ENCODE results near the gene PTDSS2. TPM values are rescaled to one million over a fixed set of nuclear protein-coding genes. Genes with fewer than 3 reads are reported as not detected.
A peak's percentile ranks its signal among the peaks of the same experiment; 100 is the strongest.

PTDSS2 gene
- total RNA-seq, 1 experiment from 2014 or later: 37.6 TPM

GRCh38 chr11:503179-503981 lies 53.3 kb downstream of the PTDSS2 start:
- ChIA-PET CTCF (no interaction called here), POLR2A (ENCODE audit: low non-redundant PET) (no interaction called here)
- TF ChIP-seq, protein P1, sequence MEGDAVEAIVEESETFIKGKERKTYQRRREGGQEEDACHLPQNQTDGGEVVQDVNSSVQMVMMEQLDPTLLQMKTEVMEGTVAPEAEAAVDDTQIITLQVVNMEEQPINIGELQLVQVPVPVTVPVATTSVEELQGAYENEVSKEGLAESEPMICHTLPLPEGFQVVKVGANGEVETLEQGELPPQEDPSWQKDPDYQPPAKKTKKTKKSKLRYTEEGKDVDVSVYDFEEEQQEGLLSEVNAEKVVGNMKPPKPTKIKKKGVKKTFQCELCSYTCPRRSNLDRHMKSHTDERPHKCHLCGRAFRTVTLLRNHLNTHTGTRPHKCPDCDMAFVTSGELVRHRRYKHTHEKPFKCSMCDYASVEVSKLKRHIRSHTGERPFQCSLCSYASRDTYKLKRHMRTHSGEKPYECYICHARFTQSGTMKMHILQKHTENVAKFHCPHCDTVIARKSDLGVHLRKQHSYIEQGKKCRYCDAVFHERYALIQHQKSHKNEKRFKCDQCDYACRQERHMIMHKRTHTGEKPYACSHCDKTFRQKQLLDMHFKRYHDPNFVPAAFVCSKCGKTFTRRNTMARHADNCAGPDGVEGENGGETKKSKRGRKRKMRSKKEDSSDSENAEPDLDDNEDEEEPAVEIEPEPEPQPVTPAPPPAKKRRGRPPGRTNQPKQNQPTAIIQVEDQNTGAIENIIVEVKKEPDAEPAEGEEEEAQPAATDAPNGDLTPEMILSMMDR (conservative IDR thresholded peaks at IDR 0.05; ENCODE audit: low read depth, low read length): no peak
- no peak for TF ChIP-seq EZH2 (IDR thresholded peaks at IDR 0.05; ENCODE audit: borderline replicate concordance, low read depth, low read length, poor library complexity, severe bottlenecking)
- no peak for DNase-seq (ENCODE audit: low spot score)
- Histone ChIP-seq H3K27me3 (replicated peaks; ENCODE audit: insufficient read depth, low read depth, low read length, poor library complexity) (no peaks in the 10 kb centered on the region), H3K4me3 (ENCODE audit: low read depth, low read length, poor library complexity, severe bottlenecking) (peak overlapping the region; percentile 91), H3K4me1 (ENCODE audit: insufficient read depth, low read length, poor library complexity, severe bottlenecking) (peaks cover 14% of the 10 kb centered on the region), H3K27ac (ENCODE audit: low read depth, low read length, poor library complexity, severe bottlenecking) (peak overlapping the region; percentile 38), H3K36me3 (ENCODE audit: insufficient read depth, low read length, poor library complexity, severe bottlenecking) (peaks cover 23% of the 10 kb centered on the region), H3K9me3 (ENCODE audit: low read depth, low read length, poor library complexity, severe bottlenecking) (no peaks in the 10 kb centered on the region)
- intact Hi-C loops (cut with micrococcal nuclease; ENCODE audit: unreplicated experiment): no loop called here
- no TSS peak for BruUV-seq (replicated peaks)

DNA sequence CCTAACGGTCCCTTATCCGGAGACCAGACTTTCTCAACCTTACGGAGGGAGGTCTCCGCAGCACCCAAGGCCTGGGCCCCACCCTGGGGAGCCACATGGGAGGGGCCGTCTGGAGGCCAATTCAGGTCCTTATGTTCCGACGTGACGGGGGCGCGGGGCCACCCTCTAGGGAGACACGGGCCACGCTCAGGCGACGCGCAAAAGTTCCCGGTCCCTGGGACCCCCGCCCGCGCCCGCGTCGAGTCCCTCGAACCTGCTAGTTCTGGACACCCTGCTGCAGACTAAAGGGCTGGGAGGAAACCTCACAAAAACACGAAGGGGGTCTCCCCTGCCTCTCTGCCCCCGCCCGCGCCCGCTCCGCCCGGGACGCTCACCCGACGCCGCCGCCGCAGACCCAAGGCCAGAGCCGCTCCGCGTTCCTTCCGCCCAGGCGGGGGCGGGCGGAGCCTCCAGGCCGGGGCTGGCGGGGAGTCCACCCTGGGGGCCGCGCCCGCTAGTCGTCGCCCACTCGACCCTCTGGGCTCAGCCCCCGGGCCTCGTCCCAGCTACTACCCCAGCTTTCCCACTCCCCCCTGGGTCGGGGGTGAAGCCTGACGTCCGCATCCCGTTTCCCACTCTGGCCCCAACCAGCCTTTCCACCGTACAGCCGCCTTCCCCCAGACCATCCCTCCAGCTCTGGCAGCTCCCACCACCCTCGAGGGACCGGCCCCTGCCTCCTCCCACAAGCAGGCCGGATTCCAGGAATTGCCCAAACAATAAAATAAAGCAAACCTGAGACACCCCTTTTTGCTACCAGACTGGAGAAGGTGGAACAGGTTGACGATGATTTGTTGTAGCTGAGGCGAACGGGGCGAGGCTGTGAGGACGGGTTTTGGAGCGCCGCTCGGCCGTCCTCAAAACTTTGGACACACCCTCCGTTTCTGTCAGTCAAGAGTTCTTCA lies 54.2 kb downstream of the PTDSS2 start:
- Histone ChIP-seq H3K4me3 (ENCODE audit: low read depth, low read length, poor library complexity, severe bottlenecking) (peak overlapping the region; percentile 91), H3K27ac (ENCODE audit: low read depth, low read length, poor library complexity, severe bottlenecking) (peak overlapping the region; percentile 38), H3K4me1 (ENCODE audit: insufficient read depth, low read length, poor library complexity, severe bottlenecking) (peaks cover 14% of the 10 kb centered on the region), H3K27me3 (replicated peaks; ENCODE audit: insufficient read depth, low read depth, low read length, poor library complexity) (no peaks in the 10 kb centered on the region), H3K9me3 (ENCODE audit: low read depth, low read length, poor library complexity, severe bottlenecking) (no peaks in the 10 kb centered on the region), H3K36me3 (ENCODE audit: insufficient read depth, low read length, poor library complexity, severe bottlenecking) (peaks cover 16% of the 10 kb centered on the region)
- no TSS peak for BruUV-seq (replicated peaks)
- intact Hi-C loops (cut with micrococcal nuclease; ENCODE audit: unreplicated experiment): no loop called here
- TF ChIP-seq, protein P1 (conservative IDR thresholded peaks at IDR 0.05; ENCODE audit: low read depth, low read length): no peak
- TF ChIP-seq EZH2 (IDR thresholded peaks at IDR 0.05; ENCODE audit: borderline replicate concordance, low read depth, low read length, poor library complexity, severe bottlenecking): no peak
- ChIA-PET CTCF (no interaction called here), POLR2A (ENCODE audit: low non-redundant PET) (no interaction called here)
- no peak for DNase-seq (ENCODE audit: low spot score)

- Histone ChIP-seq H3K9me3 (ENCODE audit: low read depth, low read length, poor library complexity, severe bottlenecking) (no peaks in the 10 kb centered on the region), H3K4me1 (ENCODE audit: insufficient read depth, low read length, poor library complexity, severe bottlenecking) (peaks cover 14% of the 10 kb centered on the region), H3K36me3 (ENCODE audit: insufficient read depth, low read length, poor library complexity, severe bottlenecking) (peaks cover 10% of the 10 kb centered on the region), H3K27me3 (replicated peaks; ENCODE audit: insufficient read depth, low read depth, low read length, poor library complexity) (no peaks in the 10 kb centered on the region), H3K27ac (ENCODE audit: low read depth, low read length, poor library complexity, severe bottlenecking) (peak overlapping the region; percentile 100), H3K4me3 (ENCODE audit: low read depth, low read length, poor library complexity, severe bottlenecking) (peak overlapping the region; percentile 91)
- TF ChIP-seq, protein P1 (conservative IDR thresholded peaks at IDR 0.05; ENCODE audit: low read depth, low read length): no peak
- TF ChIP-seq EZH2 (IDR thresholded peaks at IDR 0.05; ENCODE audit: borderline replicate concordance, low read depth, low read length, poor library complexity, severe bottlenecking): no peak
- BruUV-seq (replicated peaks): no TSS peak
- POLR2A ChIA-PET (ENCODE audit: low non-redundant PET): interaction anchor here (0.7 kb wide), 1 partner anchor 307 kb away, joined by 5 read pairs; no protein-coding TSS in a partner anchor
- CTCF ChIA-PET: no interaction called here
- intact Hi-C loops (cut with micrococcal nuclease; ENCODE audit: unreplicated experiment): no loop called here
- DNase-seq (ENCODE audit: low spot score): no peak
Measured at GRCh38 chr11:504994-505344, 54.9 kb downstream of the PTDSS2 start.

Data from A673 (cell line).